C4-2B (cell line): Measurements from ENCODE around the gene SYT10.

Source experiments
- H3K27ac ChIP-seq: fragments of 450-650 bp; 2 replicates; pipeline ENCODE4 v1.5.1; 2017
- ZFX ChIP-seq: fragments of 450-650 bp; IDR thresholded peaks from 2 replicates; pipeline ENCODE4 v1.6.1; 2017
- TF ChIP-seq, protein P1 (sequence below): fragments of 450-650 bp; conservative IDR thresholded peaks from 2 replicates; pipeline ENCODE4 v1.5.1; 2017; ENCODE audit warnings: mild to moderate bottlenecking

Gene SYT10, protein sequence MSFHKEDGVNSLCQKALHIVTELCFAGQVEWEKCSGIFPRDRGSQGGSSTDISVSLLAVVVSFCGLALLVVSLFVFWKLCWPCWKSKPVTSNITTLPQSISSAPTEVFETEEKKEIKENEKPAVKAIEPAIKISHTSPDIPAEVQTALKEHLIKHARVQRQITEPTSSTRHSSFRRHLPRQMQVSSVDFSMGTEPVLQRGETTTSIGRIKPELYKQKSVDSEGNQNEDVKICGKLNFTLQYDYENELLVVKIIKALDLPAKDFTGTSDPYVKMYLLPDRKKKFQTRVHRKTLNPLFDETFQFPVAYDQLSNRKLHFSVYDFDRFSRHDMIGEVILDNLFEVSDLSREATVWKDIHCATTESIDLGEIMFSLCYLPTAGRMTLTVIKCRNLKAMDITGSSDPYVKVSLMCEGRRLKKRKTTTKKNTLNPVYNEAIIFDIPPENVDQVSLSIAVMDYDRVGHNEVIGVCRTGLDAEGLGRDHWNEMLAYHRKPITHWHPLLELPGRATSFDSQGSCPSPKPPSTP

DNA sequence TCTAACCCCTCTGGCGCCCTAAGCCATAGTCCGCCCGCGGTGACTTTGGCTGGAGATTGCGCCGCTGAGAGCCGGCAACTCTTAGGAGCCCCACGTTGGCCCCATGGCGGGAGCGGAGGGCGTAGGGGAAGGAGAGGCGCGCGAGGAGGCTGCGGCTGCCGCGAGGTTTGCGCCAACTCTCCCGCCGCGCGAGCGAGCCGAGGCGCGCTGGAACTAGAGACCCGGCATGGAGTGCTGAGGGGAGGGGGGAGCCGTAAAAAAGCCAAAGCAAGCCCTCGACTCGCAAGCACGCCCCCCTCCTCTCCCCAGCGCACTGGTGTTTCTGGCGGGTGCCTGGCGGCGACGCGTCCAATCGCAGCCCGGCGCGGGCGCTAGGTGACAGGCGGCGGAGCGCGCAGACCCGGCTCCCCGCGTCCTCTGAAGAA, at the start of gene SYT10:
SYT10 (minus strand) TSS at position 233 of the 425 bp plus-strand sequence. CDS start 297 bp downstream, outside the sequence.
- H3K27ac ChIP-seq: no peak within 1 kb of the TSS
- TF ChIP-seq, protein P1, sequence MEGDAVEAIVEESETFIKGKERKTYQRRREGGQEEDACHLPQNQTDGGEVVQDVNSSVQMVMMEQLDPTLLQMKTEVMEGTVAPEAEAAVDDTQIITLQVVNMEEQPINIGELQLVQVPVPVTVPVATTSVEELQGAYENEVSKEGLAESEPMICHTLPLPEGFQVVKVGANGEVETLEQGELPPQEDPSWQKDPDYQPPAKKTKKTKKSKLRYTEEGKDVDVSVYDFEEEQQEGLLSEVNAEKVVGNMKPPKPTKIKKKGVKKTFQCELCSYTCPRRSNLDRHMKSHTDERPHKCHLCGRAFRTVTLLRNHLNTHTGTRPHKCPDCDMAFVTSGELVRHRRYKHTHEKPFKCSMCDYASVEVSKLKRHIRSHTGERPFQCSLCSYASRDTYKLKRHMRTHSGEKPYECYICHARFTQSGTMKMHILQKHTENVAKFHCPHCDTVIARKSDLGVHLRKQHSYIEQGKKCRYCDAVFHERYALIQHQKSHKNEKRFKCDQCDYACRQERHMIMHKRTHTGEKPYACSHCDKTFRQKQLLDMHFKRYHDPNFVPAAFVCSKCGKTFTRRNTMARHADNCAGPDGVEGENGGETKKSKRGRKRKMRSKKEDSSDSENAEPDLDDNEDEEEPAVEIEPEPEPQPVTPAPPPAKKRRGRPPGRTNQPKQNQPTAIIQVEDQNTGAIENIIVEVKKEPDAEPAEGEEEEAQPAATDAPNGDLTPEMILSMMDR: no peak
- no peak for TF ChIP-seq ZFX

DNA sequence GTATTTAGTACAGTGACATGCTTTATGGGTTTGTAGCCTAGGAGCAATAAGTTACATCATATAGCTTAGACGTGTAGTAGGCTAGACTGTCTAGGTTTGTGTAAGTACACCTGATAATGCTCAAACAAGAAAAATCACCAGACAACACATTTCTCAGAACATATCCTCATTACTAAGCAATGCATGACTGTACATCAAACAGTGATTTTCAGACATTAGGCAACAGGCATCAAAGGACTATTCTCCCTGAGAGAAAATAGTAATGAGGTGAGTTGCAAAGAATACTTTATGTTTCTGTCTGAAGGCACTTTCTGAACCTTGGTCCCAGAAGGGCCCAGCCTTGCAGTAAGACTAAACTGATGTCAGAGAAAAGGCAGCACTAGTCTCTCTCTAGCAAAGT, 48.4 kb upstream of the SYT10 start:
- TF ChIP-seq, protein P1: no peak
- no peak for TF ChIP-seq ZFX
- no peak overlapping the region for H3K27ac ChIP-seq

DNA sequence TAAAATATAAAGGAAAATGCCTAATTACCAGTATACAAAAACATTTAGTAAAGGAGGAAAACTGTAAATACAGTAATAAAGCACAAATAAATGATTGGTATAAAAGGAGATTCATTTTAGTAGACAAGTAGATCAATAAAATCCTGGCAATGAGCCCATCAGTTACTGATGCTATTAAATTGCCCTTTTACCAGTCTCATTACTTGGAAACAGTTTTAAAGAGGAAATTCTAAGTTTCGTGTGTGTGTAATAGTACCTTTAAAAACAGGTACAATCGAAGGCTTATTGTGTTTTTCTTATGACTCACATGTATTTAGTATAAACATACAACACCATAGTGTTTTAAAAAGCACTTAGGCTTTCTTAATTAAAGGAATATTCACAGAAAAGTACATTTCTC, 46.4 kb upstream of the SYT10 start:
- no peak overlapping the region for H3K27ac ChIP-seq
- TF ChIP-seq, protein P1: no peak
- no peak for TF ChIP-seq ZFX

DNA sequence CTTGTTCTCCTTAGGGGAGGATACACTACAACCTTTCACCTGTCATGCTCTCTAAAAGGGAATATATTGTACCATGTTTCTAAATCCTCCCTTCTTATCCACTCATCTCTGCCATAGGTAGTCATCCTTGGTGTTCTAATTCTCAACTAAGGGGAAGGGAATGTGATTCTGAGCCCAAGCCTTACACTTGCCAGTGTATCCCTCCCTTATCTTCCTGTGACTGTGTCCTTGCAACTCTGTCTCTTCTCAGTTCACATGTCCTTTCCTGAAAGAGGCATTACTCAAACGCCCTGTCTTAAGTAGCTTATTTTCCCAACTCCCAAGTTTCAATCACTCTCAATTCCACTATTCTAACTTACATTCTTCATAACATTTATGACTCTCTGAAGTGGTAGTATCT, 44.5 kb upstream of the SYT10 start:
- TF ChIP-seq, protein P1: no peak
- TF ChIP-seq ZFX: no peak
- no peak overlapping the region for H3K27ac ChIP-seq

DNA sequence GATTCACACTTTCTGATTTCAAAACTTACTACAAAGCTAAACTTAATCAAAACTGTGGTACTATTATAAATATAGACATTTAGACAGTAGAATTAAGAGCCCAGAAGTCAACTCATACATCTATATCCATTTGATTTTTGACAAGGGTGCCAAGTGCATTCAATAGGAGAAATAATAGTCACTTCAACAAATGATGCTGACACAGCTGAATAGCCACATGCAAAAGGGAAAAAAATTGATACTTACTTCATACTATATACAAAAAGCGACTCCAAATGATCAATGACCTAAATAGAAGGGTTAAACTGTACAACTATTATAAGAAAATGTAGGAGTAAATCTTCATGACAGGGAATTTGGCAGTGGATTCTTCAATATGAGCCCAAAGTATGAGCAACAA, 40.7 kb upstream of the SYT10 start:
- no peak overlapping the region for H3K27ac ChIP-seq
- TF ChIP-seq ZFX: no peak
- TF ChIP-seq, protein P1: no peak

DNA sequence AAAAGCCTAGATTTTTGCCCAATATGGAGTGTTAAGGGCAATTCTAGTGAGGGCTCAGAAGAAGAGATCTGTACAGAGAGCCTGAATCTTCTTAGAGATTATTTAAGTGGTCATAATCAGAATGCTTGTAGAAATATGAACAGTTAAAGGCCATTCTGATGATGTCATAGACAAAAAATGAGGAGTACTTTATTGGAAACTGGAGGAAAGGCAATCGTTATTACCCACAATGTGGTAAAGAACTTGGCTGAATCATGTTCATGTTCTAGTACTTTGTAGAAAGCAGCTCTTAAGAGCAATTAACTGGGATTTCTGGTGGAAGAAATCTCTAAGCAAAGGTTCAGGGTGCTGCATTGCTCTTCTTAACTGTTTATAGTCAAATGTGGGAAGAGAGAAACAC, 36.4 kb upstream of the SYT10 start:
- TF ChIP-seq, protein P1: no peak
- TF ChIP-seq ZFX: no peak
- H3K27ac ChIP-seq: no peak overlapping the region

DNA sequence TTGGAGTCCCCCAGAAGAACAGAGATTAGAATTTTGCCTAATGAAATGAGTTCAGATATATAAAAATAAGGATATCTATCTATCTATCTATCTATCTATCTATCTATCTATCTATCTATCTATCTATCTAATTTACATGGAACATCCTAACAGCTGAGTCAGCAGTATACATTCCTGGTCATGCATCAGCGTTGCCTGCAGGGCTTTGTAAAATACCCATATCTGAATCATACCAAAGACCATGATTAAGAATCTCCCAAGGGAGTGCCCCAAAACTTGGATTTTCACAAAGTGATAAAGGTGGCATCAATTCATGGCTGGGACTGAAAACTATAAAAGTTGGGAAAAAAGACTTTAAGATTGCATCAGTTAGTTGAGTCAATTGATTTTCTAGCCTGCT, 32.7 kb upstream of the SYT10 start:
- no peak overlapping the region for H3K27ac ChIP-seq
- TF ChIP-seq, protein P1: no peak
- TF ChIP-seq ZFX: no peak
